Measurements from ENCODE around the gene GRID1. TPM values are rescaled to one million over a fixed set of nuclear protein-coding genes. Genes with fewer than 3 reads are reported as not detected.
"Not testable (repeated sequence)": the region's sequence is repeated elsewhere in the genome, so short reads cannot be mapped to it uniquely, and the experiment has no call there.

GRID1 gene
- total RNA-seq, 1 experiment from 2014 or later = not detected

GRCh38 chr10:86035791-86036543 lies 330.6 kb downstream of the GRID1 start:
- Histone ChIP-seq H4K20me1 (ENCODE audit: low read length) (no peaks in the 10 kb centered on the region), H3K4me1 (ENCODE audit: insufficient read depth, low read length) (no peaks in the 10 kb centered on the region), H3K79me2 (ENCODE audit: low read length) (no peaks in the 10 kb centered on the region), H3K27ac (ENCODE audit: low read length) (no peak overlapping the region), H3K4me2 (ENCODE audit: low read length) (no peak overlapping the region), H3K9me3 (ENCODE audit: low read length) (no peaks in the 10 kb centered on the region), H3K9ac (ENCODE audit: low read length) (no peak overlapping the region), H3F3A (ENCODE audit: low read length, unreplicated experiment) (no peaks in the 10 kb centered on the region), H3K9me2 (replicated peaks; ENCODE audit: low read length) (no peaks in the 10 kb centered on the region), H3K36me3 (ENCODE audit: low read depth, low read length) (no peaks in the 10 kb centered on the region), H3K4me3 (ENCODE audit: low read length) (no peak overlapping the region), H2AFZ (ENCODE audit: low read length) (no peak overlapping the region), H3K27me3 (ENCODE audit: low read length) (no peaks in the 10 kb centered on the region)
- DNase-seq = no peak
- TF ChIP-seq EZH2 (IDR thresholded peaks at IDR 0.05; ENCODE audit: low read length, unreplicated experiment) (no peak), EZH2phosphoT487 (IDR thresholded peaks at IDR 0.05; ENCODE audit: borderline replicate concordance, low read length) (no peak)
- TF ChIP-seq, protein P1, sequence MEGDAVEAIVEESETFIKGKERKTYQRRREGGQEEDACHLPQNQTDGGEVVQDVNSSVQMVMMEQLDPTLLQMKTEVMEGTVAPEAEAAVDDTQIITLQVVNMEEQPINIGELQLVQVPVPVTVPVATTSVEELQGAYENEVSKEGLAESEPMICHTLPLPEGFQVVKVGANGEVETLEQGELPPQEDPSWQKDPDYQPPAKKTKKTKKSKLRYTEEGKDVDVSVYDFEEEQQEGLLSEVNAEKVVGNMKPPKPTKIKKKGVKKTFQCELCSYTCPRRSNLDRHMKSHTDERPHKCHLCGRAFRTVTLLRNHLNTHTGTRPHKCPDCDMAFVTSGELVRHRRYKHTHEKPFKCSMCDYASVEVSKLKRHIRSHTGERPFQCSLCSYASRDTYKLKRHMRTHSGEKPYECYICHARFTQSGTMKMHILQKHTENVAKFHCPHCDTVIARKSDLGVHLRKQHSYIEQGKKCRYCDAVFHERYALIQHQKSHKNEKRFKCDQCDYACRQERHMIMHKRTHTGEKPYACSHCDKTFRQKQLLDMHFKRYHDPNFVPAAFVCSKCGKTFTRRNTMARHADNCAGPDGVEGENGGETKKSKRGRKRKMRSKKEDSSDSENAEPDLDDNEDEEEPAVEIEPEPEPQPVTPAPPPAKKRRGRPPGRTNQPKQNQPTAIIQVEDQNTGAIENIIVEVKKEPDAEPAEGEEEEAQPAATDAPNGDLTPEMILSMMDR (conservative IDR thresholded peaks at IDR 0.05; ENCODE audit: low read depth, low read length) = no peak
- BruUV-seq (replicated peaks) = no TSS peak
- intact Hi-C loops (cut with micrococcal nuclease) = no loop called here
- ChIA-PET CTCF (no interaction called here), POLR2A (ENCODE audit: unreplicated experiment) (no interaction called here)
- no peak for ATAC-seq

DNA sequence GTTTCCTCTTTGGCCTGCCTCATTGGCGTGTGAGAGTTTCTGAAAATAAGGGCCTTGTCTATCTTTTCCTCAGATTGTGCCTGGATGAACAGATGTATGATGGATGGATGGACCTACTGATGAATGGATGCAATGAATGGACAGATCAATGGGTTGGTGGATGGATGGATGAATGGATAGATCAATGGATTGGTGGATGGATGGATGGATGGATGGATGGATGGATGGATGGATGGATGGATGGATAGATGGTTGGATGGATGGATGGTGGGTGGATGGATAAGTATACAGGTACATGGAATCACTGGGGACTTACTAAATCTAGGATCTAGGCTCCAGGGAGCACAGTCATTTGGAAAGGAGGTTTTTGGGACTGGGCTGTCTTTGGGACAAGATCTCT lies 331.9 kb downstream of the GRID1 start:
- Histone ChIP-seq H3K9me3 (ENCODE audit: low read length) (0 out of 2 replicates have a peak, but pooled peaks cover 4% of the 10 kb centered on the region), H3K27me3 (ENCODE audit: low read length) (no peaks in the 10 kb centered on the region), H3K36me3 (ENCODE audit: low read depth, low read length) (no peaks in the 10 kb centered on the region), H3K79me2 (ENCODE audit: low read length) (no peaks in the 10 kb centered on the region), H2AFZ (ENCODE audit: low read length) (no peak overlapping the region), H3K4me2 (ENCODE audit: low read length) (no peak overlapping the region), H3K27ac (ENCODE audit: low read length) (no peak overlapping the region), H4K20me1 (ENCODE audit: low read length) (no peaks in the 10 kb centered on the region), H3K9me2 (replicated peaks; ENCODE audit: low read length) (no peaks in the 10 kb centered on the region), H3K4me1 (ENCODE audit: insufficient read depth, low read length) (no peaks in the 10 kb centered on the region), H3K4me3 (ENCODE audit: low read length) (no peak overlapping the region), H3F3A (ENCODE audit: low read length, unreplicated experiment) (no peaks in the 10 kb centered on the region), H3K9ac (ENCODE audit: low read length) (no peak overlapping the region)
- no peak for ATAC-seq
- intact Hi-C loops (cut with micrococcal nuclease) = no loop called here
- ChIA-PET POLR2A (ENCODE audit: unreplicated experiment) (no interaction called here), CTCF (no interaction called here)
- DNase-seq = no peak
- TF ChIP-seq EZH2phosphoT487 (IDR thresholded peaks at IDR 0.05; ENCODE audit: borderline replicate concordance, low read length) (no peak), EZH2 (IDR thresholded peaks at IDR 0.05; ENCODE audit: low read length, unreplicated experiment) (no peak)
- TF ChIP-seq, protein P1 (conservative IDR thresholded peaks at IDR 0.05; ENCODE audit: low read depth, low read length) = no peak
- no TSS peak for BruUV-seq (replicated peaks)

DNA sequence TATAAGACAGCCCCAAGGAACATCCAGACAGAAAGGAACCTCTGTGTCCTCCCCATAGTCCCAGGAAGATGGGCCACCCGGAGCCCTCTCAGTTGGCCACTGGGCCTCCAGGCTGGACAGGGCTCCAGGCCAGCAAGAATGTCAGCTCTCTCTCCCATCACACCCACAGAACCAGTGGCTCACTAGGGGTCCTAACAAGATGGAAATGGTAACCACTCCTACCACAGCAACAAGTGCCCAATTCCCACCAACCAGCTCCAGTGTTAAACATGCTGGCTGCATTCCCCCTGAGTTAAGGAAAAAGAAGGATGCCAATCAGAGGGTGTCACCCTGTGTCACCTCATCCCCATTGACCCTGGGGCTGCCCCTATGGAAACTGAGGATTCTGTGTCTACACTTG lies 333.0 kb downstream of the GRID1 start:
- DNase-seq (no peak), ATAC-seq (no peak)
- Histone ChIP-seq H3K79me2 (ENCODE audit: low read length) (no peaks in the 10 kb centered on the region), H3K4me2 (ENCODE audit: low read length) (no peak overlapping the region), H3K9me3 (ENCODE audit: low read length) (0 out of 2 replicates have a peak, but pooled peaks cover 4% of the 10 kb centered on the region), H3K4me3 (ENCODE audit: low read length) (no peak overlapping the region), H3F3A (ENCODE audit: low read length, unreplicated experiment) (no peaks in the 10 kb centered on the region), H3K4me1 (ENCODE audit: insufficient read depth, low read length) (no peaks in the 10 kb centered on the region), H3K36me3 (ENCODE audit: low read depth, low read length) (no peaks in the 10 kb centered on the region), H3K27ac (ENCODE audit: low read length) (no peak overlapping the region), H4K20me1 (ENCODE audit: low read length) (no peaks in the 10 kb centered on the region), H3K9ac (ENCODE audit: low read length) (no peak overlapping the region), H3K27me3 (ENCODE audit: low read length) (no peaks in the 10 kb centered on the region), H3K9me2 (replicated peaks; ENCODE audit: low read length) (no peaks in the 10 kb centered on the region), H2AFZ (ENCODE audit: low read length) (no peak overlapping the region)
- intact Hi-C loops (cut with micrococcal nuclease) = no loop called here
- no TSS peak for BruUV-seq (replicated peaks)
- CTCF ChIA-PET = no interaction called here
- TF ChIP-seq EZH2phosphoT487 (IDR thresholded peaks at IDR 0.05; ENCODE audit: borderline replicate concordance, low read length) (no peak), EZH2 (IDR thresholded peaks at IDR 0.05; ENCODE audit: low read length, unreplicated experiment) (no peak)
- TF ChIP-seq, protein P1 (conservative IDR thresholded peaks at IDR 0.05; ENCODE audit: low read depth, low read length) = no peak
- POLR2A ChIA-PET (ENCODE audit: unreplicated experiment) = no interaction called here

DNA sequence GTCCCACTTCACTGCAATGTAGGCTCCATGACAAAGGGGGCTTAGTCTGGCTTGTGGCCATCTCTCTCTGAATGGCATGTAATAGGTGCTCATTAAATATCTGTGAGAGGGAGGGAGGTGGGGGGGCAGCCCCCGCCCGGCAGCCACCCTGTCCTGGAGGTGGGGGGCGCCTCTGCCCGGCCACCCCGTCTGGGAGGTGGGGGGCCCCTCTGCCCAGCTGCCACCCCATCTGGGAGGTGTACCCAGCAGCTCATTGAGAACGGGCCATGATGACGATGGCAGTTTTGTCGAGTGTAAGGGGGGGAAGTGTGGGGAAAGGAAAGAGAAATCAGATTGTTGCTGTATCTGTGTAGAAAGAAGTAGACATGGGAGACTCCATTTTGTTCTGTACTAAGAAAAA lies 334.5 kb downstream of the GRID1 start:
- intact Hi-C loops (cut with micrococcal nuclease); H2AFZ ChIP-seq (ENCODE audit: low read length); H3K36me3 ChIP-seq (ENCODE audit: low read depth, low read length); BruUV-seq (replicated peaks); H3K27ac ChIP-seq (ENCODE audit: low read length); H3K4me2 ChIP-seq (ENCODE audit: low read length); H3K9me2 ChIP-seq (replicated peaks; ENCODE audit: low read length); H3K9ac ChIP-seq (ENCODE audit: low read length); POLR2A ChIA-PET (ENCODE audit: unreplicated experiment); H3K4me1 ChIP-seq (ENCODE audit: insufficient read depth, low read length); H3K79me2 ChIP-seq (ENCODE audit: low read length); H3F3A ChIP-seq (ENCODE audit: low read length, unreplicated experiment); H3K27me3 ChIP-seq (ENCODE audit: low read length); H3K4me3 ChIP-seq (ENCODE audit: low read length); ATAC-seq; H3K9me3 ChIP-seq (ENCODE audit: low read length); DNase-seq; CTCF ChIA-PET; H4K20me1 ChIP-seq (ENCODE audit: low read length): not testable (repeated sequence)

Data from PC-3 (cell line).